K562 (cell line): ENCODE data around the gene SLC15A1.

ENCODE experiments used
- CEBPG ChIP-seq, 3 experiments: fragments of 200-800 bp in 1 of 3; sonication (Bioruptor generic) in 1 of 3; sonication (generic) in 1 of 3; formaldehyde crosslinking in 1 of 3; IDR thresholded peaks in 2 of 3; conservative IDR thresholded peaks in 1 of 3; 2 replicates each; pipeline versions ENCODE4 v1.6.1 to v1.8.0; 2016 to 2022; ENCODE audit warnings: missing compliant biosample characterization in 2 of 3, missing genetic modification characterization in 2 of 3, mild to moderate bottlenecking in 1 of 3, missing genetic modification reagents in 1 of 3
- CTCF ChIP-seq, 3 experiments: IDR thresholded peaks in 2 of 3; conservative IDR thresholded peaks in 1 of 3; 2 replicates each; pipeline ENCODE4 v1.5.1; 2011 to 2012; ENCODE audit warnings: low read length in 3 of 3, mild to moderate bottlenecking in 3 of 3, control low read depth in 2 of 3, improper control_type of control experiment in 1 of 3, inconsistent platforms in 1 of 3, low read depth in 1 of 3, mixed read lengths in 1 of 3, moderate library complexity in 1 of 3; ENCODE audit not compliant: insufficient read depth in 2 of 3
- HNRNPH1 ChIP-seq: fragments of 200-400 bp; formaldehyde crosslinking; optimal IDR thresholded peaks from 2 replicates; pipeline ENCODE3; 2017; ENCODE audit warnings: low read depth, mild to moderate bottlenecking, low read length, moderate library complexity
- JUND ChIP-seq, 2 experiments: IDR thresholded peaks; 2 replicates in 1 of 2; 3 replicates in 1 of 2; pipeline ENCODE4 v1.6.1; 2011; ENCODE audit warnings: borderline replicate concordance in 2 of 2, low read depth in 2 of 2, low read length in 2 of 2, improper control_type of control experiment in 1 of 2, missing biosample characterization in 1 of 2, missing genetic modification characterization in 1 of 2, missing genetic modification reagents in 1 of 2
- KLF10 ChIP-seq: fragments of 250-450 bp; sonication (Bioruptor Pico); IDR thresholded peaks from 2 replicates; pipeline ENCODE4 v1.6.1; 2021; ENCODE audit warnings: matching md5 sums
- MECOM ChIP-seq: fragments of 250-450 bp; sonication (Bioruptor Pico); IDR thresholded peaks from 2 replicates; pipeline ENCODE4 v1.8.0; 2022; ENCODE audit warnings: inconsistent platforms
- POLR2AphosphoS5 ChIP-seq: IDR thresholded peaks from 2 replicates; pipeline ENCODE4 v1.6.1; 2011; ENCODE audit warnings: mild to moderate bottlenecking, low read depth, low read length, moderate library complexity; ENCODE audit not compliant: control insufficient read depth, insufficient read depth
- SAFB2 ChIP-seq: fragments of 200-400 bp; formaldehyde crosslinking; IDR thresholded peaks from 2 replicates; pipeline ENCODE4 v1.6.1; 2018; ENCODE audit warnings: borderline replicate concordance, low read length, low read depth, moderate library complexity; ENCODE audit not compliant: severe bottlenecking
- SETDB1 ChIP-seq: IDR thresholded peaks from one replicate; pipeline ENCODE4 v1.6.1; 2012; ENCODE audit warnings: low read length, control low read depth, inconsistent platforms
- SIX5 ChIP-seq, 2 experiments: IDR thresholded peaks; 2 replicates each; pipeline ENCODE4 v1.6.1; 2011; ENCODE audit warnings: low read length in 2 of 2, borderline replicate concordance in 1 of 2, low read depth in 1 of 2, mild to moderate bottlenecking in 1 of 2, moderate library complexity in 1 of 2; ENCODE audit not compliant: insufficient read depth in 1 of 2
- SRSF9 ChIP-seq: fragments of 200-400 bp; formaldehyde crosslinking; IDR thresholded peaks from 2 replicates; pipeline ENCODE4 v1.6.1; 2017; ENCODE audit warnings: low read depth, low read length, borderline replicate concordance
- STAT5A ChIP-seq: IDR thresholded peaks from 2 replicates; pipeline ENCODE4 v1.6.1; 2012; ENCODE audit warnings: low read length, inconsistent platforms, borderline replicate concordance
- ZFX ChIP-seq: sonication (generic); formaldehyde crosslinking; IDR thresholded peaks from 2 replicates; pipeline ENCODE4 v1.8.0; 2022; ENCODE audit warnings: mild to moderate bottlenecking, missing genetic modification reagents, moderate library complexity

- TF ChIP-seq ZFX, result no peak
- TF ChIP-seq SIX5 (IDR thresholded peaks at IDR 0.05; ENCODE audit: borderline replicate concordance in 1 of 2, insufficient read depth in 1 of 2, low read depth in 1 of 2, low read length in 2 of 2), result no peak
- TF ChIP-seq CTCF (IDR thresholded peaks at IDR 0.05 in 2 of 3, conservative IDR thresholded peaks at IDR 0.05 in 1 of 3; ENCODE audit: insufficient read depth in 2 of 3, low read depth in 1 of 3, low read length in 3 of 3), result no peak
- no peak for TF ChIP-seq SRSF9
- no peak for TF ChIP-seq HNRNPH1
- TF ChIP-seq SETDB1, result no peak
- TF ChIP-seq SAFB2, result no peak
- no peak for TF ChIP-seq KLF10 (CRISPR knock-in tag)
- TF ChIP-seq STAT5A, result no peak
- no peak for TF ChIP-seq JUND (IDR thresholded peaks at IDR 0.05; ENCODE audit: borderline replicate concordance, low read depth, low read length)
- no peak for TF ChIP-seq JUND (tag; IDR thresholded peaks at IDR 0.05; ENCODE audit: borderline replicate concordance, low read depth, low read length)
- TF ChIP-seq CEBPG (CRISPR knock-in tag; IDR thresholded peaks at IDR 0.05), result no peak
- no peak for TF ChIP-seq CEBPG (tag; conservative IDR thresholded peaks at IDR 0.05 in 1 of 2, IDR thresholded peaks at IDR 0.05 in 1 of 2)
- no peak for TF ChIP-seq MECOM (CRISPR knock-in tag)
- no peak for TF ChIP-seq POLR2AphosphoS5
Observed at GRCh38 chr13:98778749-98779148, 26.3 kb upstream of the SLC15A1 start.
